CD14-positive monocyte (primary cell): Measurements from ENCODE around the gene ZNF180. TPM values are rescaled to one million over a fixed set of nuclear protein-coding genes. Genes with fewer than 3 reads are reported as not detected.

Experiments
- DNase-seq, 3 donors: peaks; one replicate each; pipeline ENCODE4 v3.0.0-alpha.2; 2011 to 2022
- H2AFZ ChIP-seq: 2 replicates; pipeline ENCODE4 v1.6.0; 2012; ENCODE audit warnings: mild to moderate bottlenecking, low read depth, low read length, inconsistent platforms; ENCODE audit not compliant: insufficient read depth, poor library complexity, severe bottlenecking
- H3K27ac ChIP-seq, 2 donors: 1 replicate in 1 of 2; 2 replicates in 1 of 2; pipeline ENCODE4 v1.5.1; 2012 to 2013; ENCODE audit warnings: low read length in 2 of 2, control low read depth in 1 of 2, inconsistent platforms in 1 of 2, low read depth in 1 of 2, mild to moderate bottlenecking in 1 of 2
- H3K27me3 ChIP-seq, 2 donors: one replicate each; pipeline versions ENCODE4 v1.6.0 to v1.6.1; 2011 to 2013; ENCODE audit warnings: low read length in 2 of 2; ENCODE audit not compliant: control insufficient read depth in 2 of 2, insufficient read depth in 2 of 2
- H3K36me3 ChIP-seq, 2 donors: replicated peaks in 1 of 2; 1 replicate in 1 of 2; 2 replicates in 1 of 2; pipeline versions ENCODE4 v1.5.1 to v1.6.1; 2012 to 2013; ENCODE audit warnings: low read length in 2 of 2, control low read depth in 1 of 2, inconsistent platforms in 1 of 2, mild to moderate bottlenecking in 1 of 2; ENCODE audit not compliant: insufficient read depth in 2 of 2, control insufficient read depth in 1 of 2
- H3K4me1 ChIP-seq, 2 donors: 1 replicate in 1 of 2; 2 replicates in 1 of 2; pipeline versions ENCODE4 v1.5.1 to v1.6.1; 2012 to 2013; ENCODE audit warnings: low read length in 2 of 2, control low read depth in 1 of 2, inconsistent platforms in 1 of 2, mild to moderate bottlenecking in 1 of 2, moderate library complexity in 1 of 2; ENCODE audit not compliant: insufficient read depth in 2 of 2, control insufficient read depth in 1 of 2
- H3K4me2 ChIP-seq: replicated peaks from 2 replicates; pipeline ENCODE3; 2012; ENCODE audit warnings: low read length, moderate library complexity, mild to moderate bottlenecking; ENCODE audit not compliant: poor library complexity, severe bottlenecking; ENCODE audit errors: extremely low read depth
- H3K4me3 ChIP-seq, 3 experiments: fragments of 200-600 bp in 1 of 3; sonication (generic) in 1 of 3; replicated peaks in 1 of 3; 1 replicate in 2 of 3; 2 replicates in 1 of 3; pipeline ENCODE4 v1.5.1; 2011 to 2013; ENCODE audit warnings: low read length in 3 of 3, mild to moderate bottlenecking in 3 of 3, control low read depth in 2 of 3, low read depth in 2 of 3, inconsistent platforms in 1 of 3, moderate library complexity in 1 of 3
- H3K79me2 ChIP-seq: 2 replicates; pipeline ENCODE4 v1.6.0; 2012; ENCODE audit warnings: mild to moderate bottlenecking, control low read depth, inconsistent platforms, low read length, moderate library complexity; ENCODE audit not compliant: insufficient read depth
- H3K9ac ChIP-seq: 2 replicates; pipeline ENCODE4 v1.6.0; 2017; ENCODE audit warnings: low read length, mild to moderate bottlenecking; ENCODE audit not compliant: insufficient read depth, poor library complexity, severe bottlenecking
- H3K9me3 ChIP-seq, 2 donors: replicated peaks in 1 of 2; 1 replicate in 1 of 2; 2 replicates in 1 of 2; pipeline versions ENCODE4 v1.5.1 to v1.6.1; 2012 to 2013; ENCODE audit warnings: low read length in 2 of 2, control low read depth in 1 of 2; ENCODE audit not compliant: control insufficient read depth in 1 of 2, insufficient read depth in 1 of 2
- H4K20me1 ChIP-seq: 2 replicates; pipeline ENCODE4 v1.6.0; 2012; ENCODE audit warnings: mild to moderate bottlenecking, low read length, control low read depth, moderate library complexity; ENCODE audit not compliant: insufficient read depth
- H3K27ac Mint-ChIP-seq, 7 donors: one replicate each; pipeline ENCODE4 v1.8.0; 2020; ENCODE audit warnings: mild to moderate bottlenecking in 7 of 7, mixed read lengths in 7 of 7, moderate library complexity in 6 of 7, inconsistent platforms in 2 of 7
- H3K27me3 Mint-ChIP-seq, 3 donors: one replicate each; pipeline ENCODE4 v1.8.0; 2021 to 2022; ENCODE audit warnings: low read depth in 3 of 3, mild to moderate bottlenecking in 3 of 3, mixed read lengths in 3 of 3, moderate library complexity in 3 of 3, inconsistent platforms in 1 of 3
- H3K36me3 Mint-ChIP-seq, 2 donors: one replicate each; pipeline ENCODE4 v1.8.0; 2020; ENCODE audit warnings: mixed read lengths in 2 of 2, inconsistent platforms in 1 of 2, mild to moderate bottlenecking in 1 of 2
- H3K4me1 Mint-ChIP-seq: one replicate; pipeline ENCODE4 v1.8.0; 2020; ENCODE audit warnings: mild to moderate bottlenecking, mixed read lengths
- H3K4me3 Mint-ChIP-seq, 2 donors: one replicate each; pipeline ENCODE4 v1.8.0; 2020; ENCODE audit warnings: mild to moderate bottlenecking in 2 of 2, mixed read lengths in 2 of 2, moderate library complexity in 1 of 2
- H3K9me3 Mint-ChIP-seq, 7 donors: one replicate each; pipeline ENCODE4 v1.8.0; 2020 to 2022; ENCODE audit warnings: mixed read lengths in 7 of 7, mild to moderate bottlenecking in 6 of 7, moderate library complexity in 6 of 7, inconsistent platforms in 2 of 7
- WGBS: methylation state at CpG from one replicate; pipeline ENCODE4 v1.1.5; 2013; ENCODE audit warnings: missing lambda C conversion rate; ENCODE audit not compliant: insufficient coverage; 5-methylcytosine and 5-hydroxymethylcytosine counted together
- intact Hi-C, 2 donors: fragments of 100-400 bp; cut with micrococcal nuclease; formaldehyde crosslinking; loops; one replicate each; pipeline versions ENCODE4 v1.15.0 to v1.15.1; 2023
- polyA plus RNA-seq, 3 donors: library from polyadenylated mRNA; depleted of rRNA in 1 of 3; unstranded in 2 of 3; stranded (reverse) in 1 of 3; fragments of 300-500 nt in 2 of 3; fragments of >200 nt in 1 of 3; fragmentation: Illumina TruSeq in 2 of 3; gene quantifications; 1 replicate in 2 of 3; 2 replicates in 1 of 3; pipeline ENCODE4 v1.2.3, GENCODE V29; 2012 to 2021
- TF ChIP-seq, protein P1 (sequence below): fragments of 200-600 bp; IDR thresholded peaks from one replicate; pipeline ENCODE4 v1.8.0; 2022; ENCODE audit warnings: antibody characterized with exemption, mild to moderate bottlenecking

Gene ZNF180
- polyA plus RNA-seq, 3 donors = 1.2 to 3.5 (median 2.7) TPM

DNA sequence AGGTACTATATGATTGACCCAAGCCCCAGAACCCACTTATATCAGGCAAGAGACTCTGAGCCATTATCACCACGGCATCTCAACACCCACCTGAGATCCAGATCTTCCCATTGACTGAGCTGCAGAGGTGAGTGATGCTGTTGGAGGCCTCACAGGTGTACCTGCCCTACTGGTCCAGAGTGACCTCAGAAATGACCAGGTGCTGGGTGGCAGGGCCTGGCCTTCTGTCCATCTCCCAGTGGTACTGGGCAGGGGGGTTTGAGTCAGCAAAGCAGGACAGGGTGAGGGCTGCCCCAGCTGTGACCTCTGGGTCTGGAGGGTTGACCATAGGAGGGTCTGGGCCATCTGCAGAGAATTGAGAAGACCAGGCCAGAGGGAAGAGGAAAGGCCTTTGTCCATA lies 42.3 kb upstream of the ZNF180 start:
- Histone ChIP-seq H4K20me1 (no peaks in the 10 kb centered on the region), H3K79me2 (no peaks in the 10 kb centered on the region), H3K4me3 (no peak overlapping the region), H3K9me3 (no peaks in the 10 kb centered on the region), H3K9ac (no peak overlapping the region), H2AFZ (no peak overlapping the region), H3K27ac (no peak overlapping the region), H3K27me3 (peaks cover 0 to 2% of the 10 kb centered on the region in 2 donors), H3K4me2 (no peak overlapping the region), H3K4me1 (no peaks in the 10 kb centered on the region), H3K36me3 (no peaks in the 10 kb centered on the region)
- Mint-ChIP-seq H3K27me3 (peaks cover 3 to 7% (median 5%) of the 10 kb centered on the region in 3 donors), H3K9me3 (peaks cover 0 to 19% (median 3%) of the 10 kb centered on the region in 7 donors), H3K4me3 (no peak overlapping the region), H3K36me3 (no peaks in the 10 kb centered on the region), H3K4me1 (no peaks in the 10 kb centered on the region), H3K27ac (no peak overlapping the region)
- no CpG with 5 or more reads among the region's 1 CpG for WGBS
- no peak for DNase-seq
- intact Hi-C loops = no loop called here
- TF ChIP-seq, protein P1, sequence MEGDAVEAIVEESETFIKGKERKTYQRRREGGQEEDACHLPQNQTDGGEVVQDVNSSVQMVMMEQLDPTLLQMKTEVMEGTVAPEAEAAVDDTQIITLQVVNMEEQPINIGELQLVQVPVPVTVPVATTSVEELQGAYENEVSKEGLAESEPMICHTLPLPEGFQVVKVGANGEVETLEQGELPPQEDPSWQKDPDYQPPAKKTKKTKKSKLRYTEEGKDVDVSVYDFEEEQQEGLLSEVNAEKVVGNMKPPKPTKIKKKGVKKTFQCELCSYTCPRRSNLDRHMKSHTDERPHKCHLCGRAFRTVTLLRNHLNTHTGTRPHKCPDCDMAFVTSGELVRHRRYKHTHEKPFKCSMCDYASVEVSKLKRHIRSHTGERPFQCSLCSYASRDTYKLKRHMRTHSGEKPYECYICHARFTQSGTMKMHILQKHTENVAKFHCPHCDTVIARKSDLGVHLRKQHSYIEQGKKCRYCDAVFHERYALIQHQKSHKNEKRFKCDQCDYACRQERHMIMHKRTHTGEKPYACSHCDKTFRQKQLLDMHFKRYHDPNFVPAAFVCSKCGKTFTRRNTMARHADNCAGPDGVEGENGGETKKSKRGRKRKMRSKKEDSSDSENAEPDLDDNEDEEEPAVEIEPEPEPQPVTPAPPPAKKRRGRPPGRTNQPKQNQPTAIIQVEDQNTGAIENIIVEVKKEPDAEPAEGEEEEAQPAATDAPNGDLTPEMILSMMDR = no peak

DNA sequence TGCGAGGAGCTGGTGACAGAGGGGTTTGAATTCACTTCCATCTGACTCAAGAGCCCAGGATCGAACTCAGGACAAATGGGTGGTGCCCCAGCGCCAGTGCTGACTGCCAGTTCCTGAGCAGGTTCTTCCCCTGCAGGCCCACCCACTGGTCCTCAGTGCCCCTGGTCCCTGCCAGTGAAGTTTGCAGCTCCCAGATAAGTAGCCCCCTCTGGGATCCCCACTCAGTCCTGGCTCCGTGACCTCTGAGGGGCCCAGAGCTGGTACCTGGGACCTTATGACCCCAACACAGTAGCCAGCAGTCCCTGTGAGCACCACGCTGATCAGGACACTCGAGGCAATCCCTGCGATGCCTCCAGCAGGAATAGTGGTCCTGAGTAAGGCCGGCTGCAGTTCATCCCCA lies 40.4 kb upstream of the ZNF180 start:
- Histone ChIP-seq H3K27ac (no peak overlapping the region), H2AFZ (no peak overlapping the region), H3K4me3 (no peak overlapping the region), H3K27me3 (no peaks in the 10 kb centered on the region), H3K79me2 (no peaks in the 10 kb centered on the region), H4K20me1 (no peaks in the 10 kb centered on the region), H3K9ac (no peak overlapping the region), H3K9me3 (no peaks in the 10 kb centered on the region), H3K36me3 (no peaks in the 10 kb centered on the region), H3K4me2 (no peak overlapping the region), H3K4me1 (no peaks in the 10 kb centered on the region)
- Mint-ChIP-seq H3K27me3 (peaks cover 4 to 7% (median 5%) of the 10 kb centered on the region in 3 donors), H3K4me3 (no peak overlapping the region), H3K36me3 (no peaks in the 10 kb centered on the region), H3K27ac (no peak overlapping the region), H3K9me3 (peaks cover 0 to 16% (median 5%) of the 10 kb centered on the region in 7 donors), H3K4me1 (no peaks in the 10 kb centered on the region)
- no peak for DNase-seq
- TF ChIP-seq, protein P1 = no peak
- intact Hi-C loops = no loop called here
- WGBS = 76% methylated on average over 8 of the region's 8 CpGs
